HepG2 (cell line): ENCODE results near the gene SOCS3. TPM values are rescaled to one million over a fixed set of nuclear protein-coding genes. Genes with fewer than 3 reads are reported as not detected.
A peak's percentile ranks its signal among the peaks of the same experiment; 100 is the strongest.

Source experiments
- CHCHD3 ChIP-seq: sonication (generic); formaldehyde crosslinking; IDR thresholded peaks from 2 replicates; pipeline ENCODE4 v1.8.0; 2022; ENCODE audit warnings: mild to moderate bottlenecking, missing genetic modification reagents, moderate library complexity
- ERF ChIP-seq: IDR thresholded peaks from 2 replicates; pipeline ENCODE4 v1.6.1; 2018; ENCODE audit warnings: missing biosample characterization, missing genetic modification reagents
- ZNF263 ChIP-seq: sonication (generic); formaldehyde crosslinking; IDR thresholded peaks from 2 replicates; pipeline ENCODE4 v1.4.0; 2020; ENCODE audit warnings: missing genetic modification reagents
- polyA plus RNA-seq, 8 experiments: library from polyadenylated mRNA; depleted of rRNA in 3 of 8; stranded (reverse) in 7 of 8; unstranded in 1 of 8; fragments of >200 nt; fragmentation: Illumina TruSeq in 4 of 8; extraction: Trizol in 4 of 8; gene quantifications; 2 replicates each; pipeline versions ENCODE4 v1.2.1 to v1.2.3, GENCODE V29; 2011 to 2016; ENCODE audit warnings: low read depth in 4 of 8, missing spikeins in 1 of 8, mixed read lengths in 1 of 8; ENCODE audit not compliant: insufficient read depth in 1 of 8
- total RNA-seq, 5 experiments: library from RNA; depleted of rRNA; stranded (reverse); fragments of >200 nt; fragmentation: Illumina TruSeq; extraction: Trizol; gene quantifications; 2 replicates each; pipeline ENCODE4 v1.2.3, GENCODE V29; 2016; ENCODE audit warnings: low read depth in 1 of 5
- TF ChIP-seq, protein P1 (sequence below): sonication (generic); formaldehyde crosslinking; IDR thresholded peaks from 2 replicates; pipeline ENCODE4 v1.5.0; 2020; ENCODE audit warnings: mild to moderate bottlenecking, missing genetic modification reagents
- TF ChIP-seq, protein P2 (sequence below), 2 experiments: sonication (generic) in 1 of 2; formaldehyde crosslinking in 1 of 2; IDR thresholded peaks; 2 replicates each; pipeline versions ENCODE4 v1.4.0 to v1.6.1; 2016 to 2020; ENCODE audit warnings: borderline replicate concordance in 1 of 2, low read depth in 1 of 2, mild to moderate bottlenecking in 1 of 2, missing genetic modification reagents in 1 of 2
- TF ChIP-seq, protein P3 (sequence below): sonication (generic); formaldehyde crosslinking; IDR thresholded peaks from 2 replicates; pipeline ENCODE4 v1.4.0; 2020; ENCODE audit warnings: missing genetic modification reagents
- TF ChIP-seq, protein P4 (sequence below): sonication (generic); formaldehyde crosslinking; IDR thresholded peaks from 2 replicates; pipeline ENCODE4 v1.5.1; 2020; ENCODE audit warnings: mild to moderate bottlenecking, missing genetic modification reagents, moderate library complexity
- TF ChIP-seq, protein P5 (sequence below): sonication (generic); formaldehyde crosslinking; IDR thresholded peaks from 2 replicates; pipeline ENCODE4 v1.4.0; 2020; ENCODE audit warnings: mild to moderate bottlenecking, missing genetic modification reagents
- TF ChIP-seq, protein P6 (sequence below): sonication (generic); formaldehyde crosslinking; IDR thresholded peaks from 2 replicates; pipeline ENCODE4 v1.4.0; 2020; ENCODE audit warnings: mild to moderate bottlenecking, missing genetic modification reagents

The SOCS3 gene
- total and polyA plus RNA-seq, 2 of the 13 experiments (the other 11 are each of a cell fraction or from before 2014, with no cell fraction given), result 0.77 to 2.4 TPM

DNA sequence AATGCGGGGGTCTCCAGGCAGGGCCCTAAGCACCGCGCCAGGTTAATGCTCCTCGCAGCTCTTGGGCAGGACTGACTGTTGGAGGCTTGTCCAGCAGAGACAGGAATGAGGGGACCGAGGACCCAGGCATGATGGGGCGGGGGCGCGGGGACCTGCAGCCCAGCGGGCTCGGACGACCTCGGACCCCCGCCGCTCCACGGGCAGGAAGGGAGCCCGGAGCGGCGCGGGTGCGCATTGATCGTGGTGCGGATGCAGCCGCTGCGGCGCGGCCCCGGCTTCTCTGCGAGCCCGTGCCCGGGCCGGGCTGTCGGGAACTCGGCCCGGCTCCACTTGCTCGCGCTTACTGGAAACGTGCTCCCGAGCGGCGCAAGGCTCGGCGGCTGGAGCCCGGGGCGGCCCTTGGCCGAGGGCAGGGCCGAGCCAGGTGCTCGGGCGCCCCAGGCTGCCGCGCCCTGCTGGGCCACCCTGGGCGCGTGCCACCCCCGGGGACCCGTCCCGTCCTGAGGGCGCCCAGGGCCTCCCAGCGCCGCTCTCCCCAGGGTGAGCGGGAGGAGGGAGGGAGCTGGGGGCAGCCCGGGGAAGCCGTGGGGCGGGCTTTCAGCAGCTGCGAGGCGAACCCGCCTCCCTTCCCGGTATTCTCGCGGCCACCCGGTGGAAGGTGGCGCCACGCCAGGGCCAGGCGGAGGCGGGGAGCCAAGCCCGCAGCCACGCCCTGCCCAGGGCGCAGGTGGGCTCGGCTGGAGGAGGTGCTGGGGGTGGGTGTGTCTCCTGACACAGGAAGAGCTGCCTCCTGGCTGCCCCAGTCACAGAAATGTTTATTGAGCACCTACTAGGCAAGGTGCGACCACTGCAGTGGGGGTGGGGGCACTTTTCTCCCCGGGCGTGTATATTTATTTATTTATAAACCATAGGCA is 45.9 kb downstream of the SOCS3 start (continued):
- TF ChIP-seq, protein P1, sequence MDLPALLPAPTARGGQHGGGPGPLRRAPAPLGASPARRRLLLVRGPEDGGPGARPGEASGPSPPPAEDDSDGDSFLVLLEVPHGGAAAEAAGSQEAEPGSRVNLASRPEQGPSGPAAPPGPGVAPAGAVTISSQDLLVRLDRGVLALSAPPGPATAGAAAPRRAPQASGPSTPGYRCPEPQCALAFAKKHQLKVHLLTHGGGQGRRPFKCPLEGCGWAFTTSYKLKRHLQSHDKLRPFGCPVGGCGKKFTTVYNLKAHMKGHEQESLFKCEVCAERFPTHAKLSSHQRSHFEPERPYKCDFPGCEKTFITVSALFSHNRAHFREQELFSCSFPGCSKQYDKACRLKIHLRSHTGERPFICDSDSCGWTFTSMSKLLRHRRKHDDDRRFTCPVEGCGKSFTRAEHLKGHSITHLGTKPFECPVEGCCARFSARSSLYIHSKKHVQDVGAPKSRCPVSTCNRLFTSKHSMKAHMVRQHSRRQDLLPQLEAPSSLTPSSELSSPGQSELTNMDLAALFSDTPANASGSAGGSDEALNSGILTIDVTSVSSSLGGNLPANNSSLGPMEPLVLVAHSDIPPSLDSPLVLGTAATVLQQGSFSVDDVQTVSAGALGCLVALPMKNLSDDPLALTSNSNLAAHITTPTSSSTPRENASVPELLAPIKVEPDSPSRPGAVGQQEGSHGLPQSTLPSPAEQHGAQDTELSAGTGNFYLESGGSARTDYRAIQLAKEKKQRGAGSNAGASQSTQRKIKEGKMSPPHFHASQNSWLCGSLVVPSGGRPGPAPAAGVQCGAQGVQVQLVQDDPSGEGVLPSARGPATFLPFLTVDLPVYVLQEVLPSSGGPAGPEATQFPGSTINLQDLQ, result no peak; the same call in 1 of the 2 replicates
- TF ChIP-seq, protein P2, sequence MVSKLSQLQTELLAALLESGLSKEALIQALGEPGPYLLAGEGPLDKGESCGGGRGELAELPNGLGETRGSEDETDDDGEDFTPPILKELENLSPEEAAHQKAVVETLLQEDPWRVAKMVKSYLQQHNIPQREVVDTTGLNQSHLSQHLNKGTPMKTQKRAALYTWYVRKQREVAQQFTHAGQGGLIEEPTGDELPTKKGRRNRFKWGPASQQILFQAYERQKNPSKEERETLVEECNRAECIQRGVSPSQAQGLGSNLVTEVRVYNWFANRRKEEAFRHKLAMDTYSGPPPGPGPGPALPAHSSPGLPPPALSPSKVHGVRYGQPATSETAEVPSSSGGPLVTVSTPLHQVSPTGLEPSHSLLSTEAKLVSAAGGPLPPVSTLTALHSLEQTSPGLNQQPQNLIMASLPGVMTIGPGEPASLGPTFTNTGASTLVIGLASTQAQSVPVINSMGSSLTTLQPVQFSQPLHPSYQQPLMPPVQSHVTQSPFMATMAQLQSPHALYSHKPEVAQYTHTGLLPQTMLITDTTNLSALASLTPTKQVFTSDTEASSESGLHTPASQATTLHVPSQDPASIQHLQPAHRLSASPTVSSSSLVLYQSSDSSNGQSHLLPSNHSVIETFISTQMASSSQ (IDR thresholded peaks at IDR 0.05; ENCODE audit: low read depth), result no peak
- TF ChIP-seq, protein P2 (CRISPR knock-in tag; IDR thresholded peaks at IDR 0.05; ENCODE audit: borderline replicate concordance), result peak; percentile 44; the same call in 1 of the 2 replicates
- TF ChIP-seq, protein P3, sequence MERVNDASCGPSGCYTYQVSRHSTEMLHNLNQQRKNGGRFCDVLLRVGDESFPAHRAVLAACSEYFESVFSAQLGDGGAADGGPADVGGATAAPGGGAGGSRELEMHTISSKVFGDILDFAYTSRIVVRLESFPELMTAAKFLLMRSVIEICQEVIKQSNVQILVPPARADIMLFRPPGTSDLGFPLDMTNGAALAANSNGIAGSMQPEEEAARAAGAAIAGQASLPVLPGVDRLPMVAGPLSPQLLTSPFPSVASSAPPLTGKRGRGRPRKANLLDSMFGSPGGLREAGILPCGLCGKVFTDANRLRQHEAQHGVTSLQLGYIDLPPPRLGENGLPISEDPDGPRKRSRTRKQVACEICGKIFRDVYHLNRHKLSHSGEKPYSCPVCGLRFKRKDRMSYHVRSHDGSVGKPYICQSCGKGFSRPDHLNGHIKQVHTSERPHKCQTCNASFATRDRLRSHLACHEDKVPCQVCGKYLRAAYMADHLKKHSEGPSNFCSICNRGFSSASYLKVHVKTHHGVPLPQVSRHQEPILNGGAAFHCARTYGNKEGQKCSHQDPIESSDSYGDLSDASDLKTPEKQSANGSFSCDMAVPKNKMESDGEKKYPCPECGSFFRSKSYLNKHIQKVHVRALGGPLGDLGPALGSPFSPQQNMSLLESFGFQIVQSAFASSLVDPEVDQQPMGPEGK (CRISPR knock-in tag), result peak; percentile 70
- TF ChIP-seq ZNF263 (peak; percentile 90), ERF (CRISPR knock-in tag) (0 out of 2 replicates have a peak, but pooled peaks have one; percentile 20), CHCHD3 (CRISPR knock-in tag) (0 out of 2 replicates have a peak, but pooled peaks have one; percentile 38)
- TF ChIP-seq, protein P4, sequence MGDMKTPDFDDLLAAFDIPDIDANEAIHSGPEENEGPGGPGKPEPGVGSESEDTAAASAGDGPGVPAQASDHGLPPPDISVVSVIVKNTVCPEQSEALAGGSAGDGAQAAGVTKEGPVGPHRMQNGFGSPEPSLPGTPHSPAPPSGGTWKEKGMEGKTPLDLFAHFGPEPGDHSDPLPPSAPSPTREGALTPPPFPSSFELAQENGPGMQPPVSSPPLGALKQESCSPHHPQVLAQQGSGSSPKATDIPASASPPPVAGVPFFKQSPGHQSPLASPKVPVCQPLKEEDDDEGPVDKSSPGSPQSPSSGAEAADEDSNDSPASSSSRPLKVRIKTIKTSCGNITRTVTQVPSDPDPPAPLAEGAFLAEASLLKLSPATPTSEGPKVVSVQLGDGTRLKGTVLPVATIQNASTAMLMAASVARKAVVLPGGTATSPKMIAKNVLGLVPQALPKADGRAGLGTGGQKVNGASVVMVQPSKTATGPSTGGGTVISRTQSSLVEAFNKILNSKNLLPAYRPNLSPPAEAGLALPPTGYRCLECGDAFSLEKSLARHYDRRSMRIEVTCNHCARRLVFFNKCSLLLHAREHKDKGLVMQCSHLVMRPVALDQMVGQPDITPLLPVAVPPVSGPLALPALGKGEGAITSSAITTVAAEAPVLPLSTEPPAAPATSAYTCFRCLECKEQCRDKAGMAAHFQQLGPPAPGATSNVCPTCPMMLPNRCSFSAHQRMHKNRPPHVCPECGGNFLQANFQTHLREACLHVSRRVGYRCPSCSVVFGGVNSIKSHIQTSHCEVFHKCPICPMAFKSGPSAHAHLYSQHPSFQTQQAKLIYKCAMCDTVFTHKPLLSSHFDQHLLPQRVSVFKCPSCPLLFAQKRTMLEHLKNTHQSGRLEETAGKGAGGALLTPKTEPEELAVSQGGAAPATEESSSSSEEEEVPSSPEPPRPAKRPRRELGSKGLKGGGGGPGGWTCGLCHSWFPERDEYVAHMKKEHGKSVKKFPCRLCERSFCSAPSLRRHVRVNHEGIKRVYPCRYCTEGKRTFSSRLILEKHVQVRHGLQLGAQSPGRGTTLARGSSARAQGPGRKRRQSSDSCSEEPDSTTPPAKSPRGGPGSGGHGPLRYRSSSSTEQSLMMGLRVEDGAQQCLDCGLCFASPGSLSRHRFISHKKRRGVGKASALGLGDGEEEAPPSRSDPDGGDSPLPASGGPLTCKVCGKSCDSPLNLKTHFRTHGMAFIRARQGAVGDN (CRISPR knock-in tag), result peak; percentile 54
- TF ChIP-seq, protein P5, sequence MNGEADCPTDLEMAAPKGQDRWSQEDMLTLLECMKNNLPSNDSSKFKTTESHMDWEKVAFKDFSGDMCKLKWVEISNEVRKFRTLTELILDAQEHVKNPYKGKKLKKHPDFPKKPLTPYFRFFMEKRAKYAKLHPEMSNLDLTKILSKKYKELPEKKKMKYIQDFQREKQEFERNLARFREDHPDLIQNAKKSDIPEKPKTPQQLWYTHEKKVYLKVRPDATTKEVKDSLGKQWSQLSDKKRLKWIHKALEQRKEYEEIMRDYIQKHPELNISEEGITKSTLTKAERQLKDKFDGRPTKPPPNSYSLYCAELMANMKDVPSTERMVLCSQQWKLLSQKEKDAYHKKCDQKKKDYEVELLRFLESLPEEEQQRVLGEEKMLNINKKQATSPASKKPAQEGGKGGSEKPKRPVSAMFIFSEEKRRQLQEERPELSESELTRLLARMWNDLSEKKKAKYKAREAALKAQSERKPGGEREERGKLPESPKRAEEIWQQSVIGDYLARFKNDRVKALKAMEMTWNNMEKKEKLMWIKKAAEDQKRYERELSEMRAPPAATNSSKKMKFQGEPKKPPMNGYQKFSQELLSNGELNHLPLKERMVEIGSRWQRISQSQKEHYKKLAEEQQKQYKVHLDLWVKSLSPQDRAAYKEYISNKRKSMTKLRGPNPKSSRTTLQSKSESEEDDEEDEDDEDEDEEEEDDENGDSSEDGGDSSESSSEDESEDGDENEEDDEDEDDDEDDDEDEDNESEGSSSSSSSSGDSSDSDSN (CRISPR knock-in tag), result peak; percentile 89; the same call in 1 of the 2 replicates
- TF ChIP-seq, protein P6, sequence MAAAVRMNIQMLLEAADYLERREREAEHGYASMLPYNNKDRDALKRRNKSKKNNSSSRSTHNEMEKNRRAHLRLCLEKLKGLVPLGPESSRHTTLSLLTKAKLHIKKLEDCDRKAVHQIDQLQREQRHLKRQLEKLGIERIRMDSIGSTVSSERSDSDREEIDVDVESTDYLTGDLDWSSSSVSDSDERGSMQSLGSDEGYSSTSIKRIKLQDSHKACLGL (CRISPR knock-in tag), result peak; percentile 53; the same call in 1 of the 2 replicates
